ENCODE data around the gene GPRIN2.

Gene GPRIN2

GRCh38 chr10:46558392-46559185, 2.1 kb upstream of the GPRIN2 start:
- no peak overlapping the region for H3K4me3 ChIP-seq (ENCODE audit: control insufficient read depth, low read depth, low read length)
- no peak for DNase-seq (ENCODE audit: low read depth)
- TF ChIP-seq CTCF (conservative IDR thresholded peaks at IDR 0.05; ENCODE audit: control insufficient read depth, insufficient read depth, low read depth, low read length), result no peak

- no peak overlapping the region for H3K4me3 ChIP-seq (ENCODE audit: control insufficient read depth, low read depth, low read length)
- no peak for TF ChIP-seq CTCF (conservative IDR thresholded peaks at IDR 0.05; ENCODE audit: control insufficient read depth, insufficient read depth, low read depth, low read length)
- no peak for DNase-seq (ENCODE audit: low read depth)
Observed at GRCh38 chr10:46558122-46558391, 1.6 kb upstream of the GPRIN2 start.

DNA sequence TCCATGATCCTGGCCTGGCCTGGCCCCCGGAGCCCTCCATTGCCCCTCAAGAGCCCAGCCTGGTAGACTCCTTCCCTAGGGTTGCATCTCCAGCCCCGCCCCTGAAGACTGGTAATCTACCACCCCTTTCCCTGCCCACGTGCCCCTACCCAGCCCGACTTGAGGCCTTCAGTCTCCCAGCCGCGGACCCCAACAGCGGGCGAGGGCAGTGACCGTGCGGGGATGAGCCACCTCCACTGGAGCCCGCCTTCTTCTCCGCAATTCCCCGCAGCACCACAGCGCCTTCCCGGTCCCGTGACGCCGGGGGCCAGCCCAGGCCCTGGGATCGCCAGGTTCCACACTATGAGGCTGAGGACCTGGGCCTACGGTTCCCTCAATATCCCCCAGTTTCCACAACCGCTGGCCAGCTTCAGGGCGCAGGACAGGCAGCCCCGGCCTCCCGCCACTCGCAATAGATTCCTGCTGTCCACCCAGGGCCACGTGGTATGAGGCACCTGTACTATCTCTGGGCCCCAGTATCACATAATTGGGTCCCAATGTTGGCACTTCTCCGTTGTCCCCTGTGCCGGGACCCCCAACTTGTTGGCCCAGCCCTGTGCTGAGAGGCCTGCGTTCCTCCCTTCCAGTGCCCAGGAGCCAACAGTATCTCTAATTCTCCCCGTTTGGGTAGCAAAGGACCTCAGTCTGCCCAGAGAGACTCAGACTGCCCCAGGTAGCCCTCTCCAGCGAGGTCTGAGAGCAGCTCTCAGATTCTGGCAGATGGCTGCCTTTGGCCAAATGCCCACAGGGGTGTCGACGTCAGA, 1.1 kb upstream of the GPRIN2 start:
- no peak for DNase-seq (ENCODE audit: low read depth)
- no peak for TF ChIP-seq CTCF (conservative IDR thresholded peaks at IDR 0.05; ENCODE audit: control insufficient read depth, insufficient read depth, low read depth, low read length)
- H3K4me3 ChIP-seq (ENCODE audit: control insufficient read depth, low read depth, low read length), result no peak overlapping the region

DNA sequence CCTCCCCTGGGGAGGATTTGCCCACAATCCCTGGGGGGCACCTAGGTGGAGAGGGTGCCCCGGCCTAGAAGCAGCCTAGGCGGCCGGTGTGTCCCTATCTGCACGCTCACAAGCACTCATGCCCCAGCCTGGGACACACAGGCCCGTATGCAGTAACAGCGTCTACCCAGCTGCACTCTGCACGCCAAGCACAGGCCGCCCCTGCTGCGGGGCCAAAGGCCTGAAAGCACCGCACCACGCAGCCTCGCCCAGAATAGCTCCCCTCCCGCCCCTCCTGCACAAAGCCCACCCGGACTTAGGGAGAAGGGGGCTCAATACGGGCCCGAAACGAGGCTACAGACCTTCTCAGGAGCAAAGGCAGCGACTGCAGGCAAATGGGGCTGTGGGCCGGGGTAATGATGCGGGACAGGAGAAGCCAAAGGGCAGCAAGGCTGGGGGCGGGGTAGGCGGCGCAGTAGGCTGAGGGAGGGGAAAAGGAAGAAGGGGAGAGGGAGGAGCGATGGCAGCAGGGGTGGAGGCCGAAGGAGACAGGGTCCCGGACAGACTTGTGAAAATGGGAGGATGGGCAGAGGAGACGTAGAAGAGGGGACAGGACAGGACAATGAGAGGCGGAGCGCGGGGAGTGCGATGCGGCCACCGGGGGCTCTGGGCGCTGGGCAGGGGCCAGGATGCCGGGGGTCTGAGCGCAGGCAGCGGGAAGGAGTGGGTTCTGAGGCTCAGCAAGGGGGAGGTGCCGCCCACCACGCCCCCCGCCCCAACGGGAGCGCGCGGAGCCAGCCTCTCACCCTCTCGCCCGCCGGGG, 544 bp downstream of the GPRIN2 start:
- DNase-seq (ENCODE audit: low read depth), result no peak
- TF ChIP-seq CTCF (conservative IDR thresholded peaks at IDR 0.05; ENCODE audit: control insufficient read depth, insufficient read depth, low read depth, low read length), result no peak
- H3K4me3 ChIP-seq (ENCODE audit: control insufficient read depth, low read depth, low read length), result no peak overlapping the region

- no peak for DNase-seq (ENCODE audit: low read depth)
- H3K4me3 ChIP-seq (ENCODE audit: control insufficient read depth, low read depth, low read length), result no peak overlapping the region
- TF ChIP-seq CTCF (conservative IDR thresholded peaks at IDR 0.05; ENCODE audit: control insufficient read depth, insufficient read depth, low read depth, low read length), result no peak
Observed at GRCh38 chr10:46555366-46555712, 1.1 kb downstream of the GPRIN2 start.

DNA sequence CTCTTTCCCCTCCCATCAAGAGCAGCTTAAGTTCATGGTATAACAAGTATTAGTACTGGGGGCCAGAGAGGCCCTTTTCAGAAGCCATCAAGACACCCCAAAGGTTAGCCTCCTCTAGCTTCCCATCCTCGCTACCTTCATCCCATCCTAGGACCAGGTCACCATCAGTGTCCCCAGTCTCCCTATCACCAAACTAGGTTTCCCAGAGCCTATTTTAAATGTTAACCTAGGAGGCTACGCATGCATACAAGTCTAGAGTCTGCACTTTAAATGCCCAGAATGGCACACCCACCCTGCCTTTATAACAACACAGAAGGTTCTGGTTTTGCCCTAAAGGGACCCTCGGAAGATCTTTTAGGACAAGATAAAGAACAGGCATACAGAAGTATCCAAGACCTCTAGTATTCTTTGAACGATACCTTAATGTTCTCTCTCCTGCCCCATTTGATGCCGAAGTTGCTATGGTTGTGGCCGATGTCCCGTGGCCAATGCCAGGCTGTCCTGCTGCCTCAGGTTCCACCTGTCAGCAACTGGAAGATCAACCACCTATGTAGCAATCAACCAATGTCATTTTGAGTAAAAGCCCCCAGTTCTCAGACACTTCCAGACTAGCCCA, 2.2 kb downstream of the GPRIN2 start:
- no peak overlapping the region for H3K4me3 ChIP-seq (ENCODE audit: control insufficient read depth, low read depth, low read length)
- TF ChIP-seq CTCF (conservative IDR thresholded peaks at IDR 0.05; ENCODE audit: control insufficient read depth, insufficient read depth, low read depth, low read length), result no peak
- no peak for DNase-seq (ENCODE audit: low read depth)
